CD8-positive, alpha-beta memory T cell (primary cell): ENCODE measurements around the gene USP9Y. TPM values are rescaled to one million over a fixed set of nuclear protein-coding genes. Genes with fewer than 3 reads are reported as not detected.

ENCODE experiments used
- polyA plus RNA-seq: library from polyadenylated mRNA; unstranded; fragments of 300-500 nt; fragmentation: Illumina TruSeq; gene quantifications from one replicate; pipeline ENCODE4 v1.2.3, GENCODE V29; 2021
- total RNA-seq, 2 experiments: library from RNA; stranded (reverse); gene quantifications; one replicate each; pipeline ENCODE4 v1.2.3, GENCODE V29; 2021

Gene USP9Y
- total and polyA plus RNA-seq, 3 experiments from 2014 or later: 13.0 to 15.0 TPM; not detected in 1

Other genes starting within 250 kb of the USP9Y start
- 100 to 1,000 TPM in 1 of 2 experiments, 10 to 100 TPM in 1; 98.1 to 104 TPM for gene DDX3Y, start 203.6 kb downstream of the USP9Y start, total RNA-seq
- gene DDX3Y, start 203.6 kb downstream of the USP9Y start, polyA plus RNA-seq: not detected